IMR-90 (cell line): Measurements from ENCODE around the gene HSP90AA1. TPM values are rescaled to one million over a fixed set of nuclear protein-coding genes. Genes with fewer than 3 reads are reported as not detected.

Source experiments
- ATAC-seq: fragments of 200-7000 bp; cut with Tn5 transposase; 2 replicates; pipeline ENCODE4 v1.9.1; 2020; ENCODE audit warnings: low read depth, mild to moderate bottlenecking, moderate library complexity
- BruUV-seq: library from RNA; stranded (reverse); fragments of 400-500 nt; replicated peaks from 2 replicates; lab custom pipeline; 2021; lab: Mats Ljungman, UMichigan
- CTCF ChIA-PET: fragments of 300-600 bp; formaldehyde crosslinking; extraction: SDS; loops from one replicate; lab custom pipeline; 2021; ENCODE audit warnings: antibody characterized with exemption; lab: Yijun Ruan, JAX
- POLR2A ChIA-PET: fragments of 300-600 bp; sonication (Branson Sonifier 250); formaldehyde crosslinking; loops from one replicate; lab custom pipeline; 2022; ENCODE audit warnings: antibody characterized with exemption; ENCODE audit not compliant: unreplicated experiment; lab: Charles Lee
- DNase-seq: peaks from one replicate; pipeline ENCODE4 v3.0.0; 2013
- H2AFZ ChIP-seq: replicated peaks from 2 replicates; pipeline ENCODE3; 2013; ENCODE audit warnings: low read length, mild to moderate bottlenecking; ENCODE audit not compliant: poor library complexity
- H2AK5ac ChIP-seq: 2 replicates; pipeline ENCODE4 v1.6.1; 2013; ENCODE audit warnings: low read depth, low read length, inconsistent platforms
- H2AK9ac ChIP-seq: replicated peaks from 2 replicates; pipeline ENCODE3; 2013; ENCODE audit warnings: mild to moderate bottlenecking, low read depth, low read length, moderate library complexity; ENCODE audit not compliant: poor library complexity
- H2BK120ac ChIP-seq: 2 replicates; pipeline ENCODE4 v1.6.1; 2013; ENCODE audit warnings: low read depth, low read length, inconsistent platforms
- H2BK15ac ChIP-seq: 3 replicates; pipeline ENCODE4 v1.6.1; 2013; ENCODE audit warnings: low read depth, low read length, inconsistent platforms
- H2BK20ac ChIP-seq: 2 replicates; pipeline ENCODE4 v1.6.1; 2013; ENCODE audit warnings: low read depth, mild to moderate bottlenecking, inconsistent platforms, low read length, moderate library complexity
- H2BK5ac ChIP-seq: 2 replicates; pipeline ENCODE4 v1.6.1; 2013; ENCODE audit warnings: mild to moderate bottlenecking, low read depth, low read length, inconsistent platforms; ENCODE audit not compliant: poor library complexity, severe bottlenecking
- H3K14ac ChIP-seq: replicated peaks from 2 replicates; pipeline ENCODE4 v1.6.1; 2013; ENCODE audit warnings: low read depth, low read length, inconsistent platforms
- H3K18ac ChIP-seq: 2 replicates; pipeline ENCODE4 v1.6.1; 2013; ENCODE audit warnings: low read depth, low read length, control low read depth
- H3K23ac ChIP-seq: 2 replicates; pipeline ENCODE4 v1.6.1; 2013; ENCODE audit warnings: low read depth, low read length, inconsistent platforms
- H3K27ac ChIP-seq: 2 replicates; pipeline ENCODE4 v1.5.1; 2013; ENCODE audit warnings: mild to moderate bottlenecking, control low read depth, low read length; ENCODE audit not compliant: insufficient read depth
- H3K27me3 ChIP-seq: 2 replicates; pipeline ENCODE4 v1.6.1; 2013; ENCODE audit warnings: low read length; ENCODE audit not compliant: control insufficient read depth, insufficient read depth
- H3K36me3 ChIP-seq: 2 replicates; pipeline ENCODE4 v1.6.1; 2013; ENCODE audit warnings: low read length, mixed read lengths; ENCODE audit not compliant: control insufficient read depth, insufficient read depth
- H3K4ac ChIP-seq: 2 replicates; pipeline ENCODE4 v1.6.1; 2013; ENCODE audit warnings: low read depth, low read length, inconsistent platforms
- H3K4me1 ChIP-seq: 2 replicates; pipeline ENCODE4 v1.6.1; 2013; ENCODE audit warnings: low read length, mixed read lengths; ENCODE audit not compliant: control insufficient read depth, insufficient read depth
- H3K4me2 ChIP-seq: 2 replicates; pipeline ENCODE4 v1.6.1; 2013; ENCODE audit warnings: low read depth, mild to moderate bottlenecking, control low read depth, low read length, moderate library complexity
- H3K4me3 ChIP-seq: 2 replicates; pipeline ENCODE4 v1.5.1; 2013; ENCODE audit warnings: low read depth, mild to moderate bottlenecking, control low read depth, low read length, moderate library complexity; ENCODE audit not compliant: insufficient read depth
- H3K56ac ChIP-seq: 2 replicates; pipeline ENCODE4 v1.6.1; 2013; ENCODE audit warnings: low read length, inconsistent platforms; ENCODE audit not compliant: insufficient read depth; ENCODE audit errors: extremely low read depth
- H3K79me1 ChIP-seq, 2 experiments: 2 replicates each; pipeline ENCODE4 v1.6.1; 2013; ENCODE audit warnings: low read length in 2 of 2, inconsistent platforms in 1 of 2, low read depth in 1 of 2
- H3K9ac ChIP-seq: 2 replicates; pipeline ENCODE4 v1.6.1; 2013; ENCODE audit warnings: low read depth, low read length, control low read depth
- H3K9me1 ChIP-seq: 2 replicates; pipeline ENCODE4 v1.6.1; 2013; ENCODE audit warnings: low read length, inconsistent platforms; ENCODE audit not compliant: insufficient read depth
- H3K9me3 ChIP-seq: 2 replicates; pipeline ENCODE4 v1.6.1; 2013; ENCODE audit warnings: low read length; ENCODE audit not compliant: control insufficient read depth, insufficient read depth
- H4K20me1 ChIP-seq: 2 replicates; pipeline ENCODE4 v1.6.1; 2013; ENCODE audit warnings: low read length, inconsistent platforms; ENCODE audit not compliant: insufficient read depth
- H4K5ac ChIP-seq: 2 replicates; pipeline ENCODE4 v1.6.1; 2013; ENCODE audit warnings: mild to moderate bottlenecking, low read depth, low read length, control low read depth
- H4K8ac ChIP-seq, 2 experiments: 2 replicates each; pipeline ENCODE4 v1.6.1; 2013; ENCODE audit warnings: low read depth in 2 of 2, low read length in 2 of 2, control low read depth in 1 of 2, inconsistent platforms in 1 of 2
- H4K91ac ChIP-seq: 2 replicates; pipeline ENCODE4 v1.6.1; 2013; ENCODE audit warnings: low read depth, low read length, inconsistent platforms; ENCODE audit not compliant: insufficient read depth
- MAFK ChIP-seq: IDR thresholded peaks from 2 replicates; pipeline ENCODE4 v1.6.1; 2012; ENCODE audit warnings: low read depth, low read length, improper control_type of control experiment
- POLR2A ChIP-seq: IDR thresholded peaks from 2 replicates; pipeline ENCODE4 v1.6.1; 2012; ENCODE audit warnings: mild to moderate bottlenecking, low read depth, low read length
- RFX5 ChIP-seq: IDR thresholded peaks from 2 replicates; pipeline ENCODE4 v1.8.0; 2012; ENCODE audit warnings: low read depth, mild to moderate bottlenecking, low read length, moderate library complexity
- USF2 ChIP-seq: fragments of 150-350 bp; IDR thresholded peaks from 2 replicates; pipeline ENCODE4 v1.6.1; 2017; ENCODE audit warnings: mild to moderate bottlenecking, antibody characterized with exemption, low read length, low read depth
- dilution Hi-C: fragments of 300-500 bp; cut with HindIII; formaldehyde crosslinking; loops from one replicate; pipeline ENCODE4 v1.14.3; 2018; ENCODE audit warnings: low sequenced_read_pairs; ENCODE audit not compliant: unreplicated experiment
- in situ Hi-C: fragments of 300-500 bp; cut with MboI; formaldehyde crosslinking; loops from 3 replicates; pipeline ENCODE4 v1.14.3; 2019; ENCODE audit warnings: low sequenced_read_pairs, inconsistent platforms, mixed read lengths
- intact Hi-C: fragments of 100-400 bp; cut with micrococcal nuclease; formaldehyde crosslinking; loops from 2 replicates; pipeline ENCODE4 v1.10.0; 2022
- polyA plus RNA-seq, 3 experiments: library from polyadenylated mRNA; depleted of rRNA; stranded (reverse); fragments of >200 nt; gene quantifications; 2 replicates each; pipeline ENCODE4 v1.2.3, GENCODE V29; 2012; ENCODE audit warnings: low replicate concordance in 1 of 3
- total RNA-seq: library from RNA; depleted of rRNA; stranded (reverse); fragments of >200 nt; gene quantifications from 2 replicates; pipeline ENCODE4 v1.2.3, GENCODE V29; 2012

Gene HSP90AA1
- total and polyA plus RNA-seq, 2 of the 4 experiments (the other 2 are of a cell fraction) = 535 to 578 TPM

- no peak for TF ChIP-seq POLR2A
Observed at GRCh38 chr14:102080183-102081080, 6.4 kb downstream of the HSP90AA1 start (continued).

- TF ChIP-seq MAFK (no peak), RFX5 (no peak), USF2 (no peak)
- dilution Hi-C loops (no loop called here), in situ Hi-C loops (loop anchor here (25.0 kb wide), 1 partner anchor 233 kb away; the partner anchor contains the start of genes MOK and ZNF839), intact Hi-C loops (no loop called here)
- Histone ChIP-seq H3K36me3 (peaks cover 55% of the 10 kb centered on the region), H2BK5ac (no peak overlapping the region), H3K23ac (no peak overlapping the region), H3K9me3 (no peaks in the 10 kb centered on the region), H2BK15ac (no peak overlapping the region), H3K56ac (no peak overlapping the region), H3K27ac (no peak overlapping the region), H3K4me3 (no peak overlapping the region), H2BK20ac (no peak overlapping the region), H4K20me1 (peaks cover 45% of the 10 kb centered on the region), H3K9ac (no peak overlapping the region), H3K4ac (no peak overlapping the region), H3K14ac (no peak overlapping the region), H3K4me1 (no peaks in the 10 kb centered on the region; the same call in 1 of the 2 replicates), H4K91ac (no peak overlapping the region), H4K8ac (no peak overlapping the region), H3K4me2 (no peak overlapping the region), H2BK120ac (no peak overlapping the region), H3K18ac (no peak overlapping the region), H3K9me1 (no peaks in the 10 kb centered on the region), H4K5ac (no peak overlapping the region), H2AK9ac (peak overlapping the region; percentile 33), H3K27me3 (no peaks in the 10 kb centered on the region), H3K79me1 (peaks cover 20 to 34% of the 10 kb centered on the region in 2 experiments), H2AK5ac (no peak overlapping the region), H2AFZ (no peak overlapping the region)
- POLR2A ChIA-PET = no interaction called here
- ATAC-seq (no peak), DNase-seq (no peak)
- BruUV-seq = no TSS peak
- CTCF ChIA-PET = no interaction called here
Observed at GRCh38 chr14:102079700-102079979, 7.2 kb downstream of the HSP90AA1 start.
